Progenitor cell of endocrine pancreas (in vitro differentiated cells): ENCODE data around the gene SVIL. TPM values are rescaled to one million over a fixed set of nuclear protein-coding genes. Genes with fewer than 3 reads are reported as not detected.

Source experiments
- DNase-seq: peaks from one replicate; pipeline ENCODE4 v3.0.0; 2021; ENCODE audit warnings: low spot score; ENCODE audit not compliant: unreplicated experiment
- H3K27ac Mint-ChIP-seq: 2 replicates; pipeline ENCODE4 v1.8.0; 2021; ENCODE audit warnings: mild to moderate bottlenecking, moderate library complexity, mixed read lengths
- H3K27me3 Mint-ChIP-seq: 2 replicates; pipeline ENCODE4 v1.8.0; 2021; ENCODE audit warnings: mixed read lengths
- H3K36me3 Mint-ChIP-seq: 2 replicates; pipeline ENCODE4 v1.8.0; 2022; ENCODE audit warnings: mixed read lengths; ENCODE audit not compliant: insufficient read depth
- H3K4me1 Mint-ChIP-seq: 2 replicates; pipeline ENCODE4 v1.8.0; 2021; ENCODE audit warnings: low read depth, mixed read lengths
- H3K4me3 Mint-ChIP-seq: 2 replicates; pipeline ENCODE4 v1.8.0; 2021; ENCODE audit warnings: low read depth, mild to moderate bottlenecking, moderate library complexity, mixed read lengths
- H3K9me3 Mint-ChIP-seq: 2 replicates; pipeline ENCODE4 v1.8.0; 2021; ENCODE audit warnings: low read depth, mixed read lengths
- total RNA-seq: library from RNA; stranded (reverse); gene quantifications from 2 replicates; pipeline ENCODE4 v1.2.1, GENCODE V29; 2021
- TF ChIP-seq, protein P1 (sequence below): fragments of 200-600 bp; sonication (generic); IDR thresholded peaks from one replicate; pipeline ENCODE4 v1.5.0; 2021; ENCODE audit warnings: antibody characterized with exemption, mild to moderate bottlenecking; ENCODE audit not compliant: unreplicated experiment

The SVIL gene
- total RNA-seq, 1 donor from 2014 or later, result 88.2 TPM

DNA sequence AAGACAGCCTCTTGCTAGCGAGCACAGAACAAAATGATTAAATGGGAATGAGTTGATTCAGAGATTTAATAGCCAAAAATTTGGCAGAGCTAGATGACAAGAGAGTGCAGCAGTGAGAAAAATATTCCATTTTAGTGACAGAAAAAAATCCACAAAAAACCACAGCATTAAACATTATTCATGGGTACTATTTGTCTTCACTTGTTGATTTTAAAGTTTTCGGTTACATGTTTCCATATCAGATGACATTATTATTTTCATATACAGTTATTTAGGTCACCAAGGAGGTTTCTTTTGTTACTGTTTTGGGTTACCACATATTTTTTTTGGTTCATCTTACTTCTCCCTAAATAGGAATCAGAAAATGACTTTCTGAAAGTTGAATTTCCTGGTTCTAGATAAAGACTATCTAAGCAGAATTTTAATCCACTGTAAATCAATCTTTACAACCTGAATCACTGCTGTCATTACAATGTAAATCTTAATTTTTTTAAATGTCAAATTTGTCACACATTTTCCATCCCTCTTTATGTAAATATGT lies 87.9 kb downstream of the SVIL start:
- no peak overlapping the region for H3K27ac Mint-ChIP-seq
- peaks cover 2% of the 10 kb centered on the region for H3K4me1 Mint-ChIP-seq

DNA sequence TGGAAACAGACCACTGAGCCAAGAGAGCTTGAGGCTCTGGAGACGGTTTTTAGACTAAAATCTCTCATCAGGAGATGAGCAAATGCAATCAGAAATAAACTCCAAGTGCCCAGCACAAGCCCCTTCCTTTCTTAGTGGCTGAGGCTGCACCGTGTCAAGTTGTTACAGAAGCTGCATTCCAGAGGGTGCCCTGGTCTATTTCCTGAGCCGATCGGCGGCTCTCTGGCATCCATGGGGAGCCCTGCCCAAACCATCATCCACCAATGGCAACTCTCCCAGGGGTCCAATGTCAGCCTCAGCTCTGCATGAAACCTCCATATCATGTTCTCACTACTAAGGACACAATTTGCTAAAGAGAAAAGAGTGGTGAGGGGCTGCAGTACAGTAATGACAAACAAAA lies 89.6 kb downstream of the SVIL start:
- H3K27me3 Mint-ChIP-seq, result no peaks in the 10 kb centered on the region
- no peak for DNase-seq
- no peak overlapping the region for H3K27ac Mint-ChIP-seq
- no peaks in the 10 kb centered on the region for H3K9me3 Mint-ChIP-seq
- H3K36me3 Mint-ChIP-seq, result peaks cover 10% of the 10 kb centered on the region
- H3K4me1 Mint-ChIP-seq, result peaks cover 2% of the 10 kb centered on the region
- TF ChIP-seq, protein P1, sequence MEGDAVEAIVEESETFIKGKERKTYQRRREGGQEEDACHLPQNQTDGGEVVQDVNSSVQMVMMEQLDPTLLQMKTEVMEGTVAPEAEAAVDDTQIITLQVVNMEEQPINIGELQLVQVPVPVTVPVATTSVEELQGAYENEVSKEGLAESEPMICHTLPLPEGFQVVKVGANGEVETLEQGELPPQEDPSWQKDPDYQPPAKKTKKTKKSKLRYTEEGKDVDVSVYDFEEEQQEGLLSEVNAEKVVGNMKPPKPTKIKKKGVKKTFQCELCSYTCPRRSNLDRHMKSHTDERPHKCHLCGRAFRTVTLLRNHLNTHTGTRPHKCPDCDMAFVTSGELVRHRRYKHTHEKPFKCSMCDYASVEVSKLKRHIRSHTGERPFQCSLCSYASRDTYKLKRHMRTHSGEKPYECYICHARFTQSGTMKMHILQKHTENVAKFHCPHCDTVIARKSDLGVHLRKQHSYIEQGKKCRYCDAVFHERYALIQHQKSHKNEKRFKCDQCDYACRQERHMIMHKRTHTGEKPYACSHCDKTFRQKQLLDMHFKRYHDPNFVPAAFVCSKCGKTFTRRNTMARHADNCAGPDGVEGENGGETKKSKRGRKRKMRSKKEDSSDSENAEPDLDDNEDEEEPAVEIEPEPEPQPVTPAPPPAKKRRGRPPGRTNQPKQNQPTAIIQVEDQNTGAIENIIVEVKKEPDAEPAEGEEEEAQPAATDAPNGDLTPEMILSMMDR, result no peak
- no peak overlapping the region for H3K4me3 Mint-ChIP-seq

More for the DNA sequence above, 87.9 kb downstream of the SVIL start:
- H3K4me3 Mint-ChIP-seq, result no peak overlapping the region
- no peaks in the 10 kb centered on the region for H3K27me3 Mint-ChIP-seq
- DNase-seq, result no peak
- H3K9me3 Mint-ChIP-seq, result no peaks in the 10 kb centered on the region
- peaks cover 23% of the 10 kb centered on the region for H3K36me3 Mint-ChIP-seq
- TF ChIP-seq, protein P1, result no peak

DNA sequence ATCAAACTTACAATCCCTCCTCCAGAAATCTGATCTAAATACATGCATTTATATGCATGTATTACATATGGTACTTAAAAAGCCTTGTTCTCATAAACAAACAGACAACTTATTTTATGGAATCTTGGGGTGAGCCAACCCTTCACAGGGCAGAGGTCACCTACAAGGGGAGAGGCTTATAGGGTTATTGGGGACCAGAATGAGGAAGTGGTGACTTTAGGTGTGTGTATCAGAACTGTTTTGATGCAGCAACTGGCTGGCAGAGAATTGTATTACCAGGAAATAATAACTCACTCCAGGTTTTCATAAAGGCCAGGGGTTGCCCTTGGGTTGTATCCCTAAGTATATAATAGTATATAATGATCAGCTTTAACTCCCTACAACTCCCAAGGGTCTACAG lies 91.1 kb downstream of the SVIL start:
- TF ChIP-seq, protein P1, result no peak
- no peaks in the 10 kb centered on the region for H3K27me3 Mint-ChIP-seq
- H3K36me3 Mint-ChIP-seq, result peaks cover 13% of the 10 kb centered on the region
- H3K4me3 Mint-ChIP-seq, result no peak overlapping the region
- no peak overlapping the region for H3K27ac Mint-ChIP-seq
- peaks cover 4% of the 10 kb centered on the region for H3K4me1 Mint-ChIP-seq
- no peaks in the 10 kb centered on the region for H3K9me3 Mint-ChIP-seq
- no peak for DNase-seq

DNA sequence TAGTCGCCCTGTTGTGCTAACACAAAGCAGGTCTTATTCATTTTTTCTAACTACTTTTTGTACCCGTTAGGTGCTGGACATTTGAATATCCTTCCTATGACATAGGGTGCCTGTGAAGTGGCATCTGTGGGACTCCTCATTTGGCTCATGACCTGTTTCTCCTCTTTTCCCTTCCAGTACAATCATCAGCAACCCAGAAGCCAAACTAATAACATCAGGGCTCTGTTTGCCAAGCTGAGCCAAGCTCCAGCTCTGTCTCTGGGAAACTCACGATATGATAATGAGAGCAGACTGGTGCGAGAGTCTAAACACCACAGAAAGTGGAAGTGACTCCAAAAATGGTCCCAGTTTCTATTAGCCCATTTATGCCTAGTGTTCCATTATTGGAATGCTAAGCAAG lies 92.0 kb downstream of the SVIL start:
- Mint-ChIP-seq H3K36me3 (peaks cover 6% of the 10 kb centered on the region), H3K27me3 (no peaks in the 10 kb centered on the region), H3K4me3 (no peak overlapping the region), H3K27ac (no peak overlapping the region), H3K4me1 (peaks cover 4% of the 10 kb centered on the region), H3K9me3 (no peaks in the 10 kb centered on the region)
- no peak for DNase-seq
- TF ChIP-seq, protein P1, result no peak

DNA sequence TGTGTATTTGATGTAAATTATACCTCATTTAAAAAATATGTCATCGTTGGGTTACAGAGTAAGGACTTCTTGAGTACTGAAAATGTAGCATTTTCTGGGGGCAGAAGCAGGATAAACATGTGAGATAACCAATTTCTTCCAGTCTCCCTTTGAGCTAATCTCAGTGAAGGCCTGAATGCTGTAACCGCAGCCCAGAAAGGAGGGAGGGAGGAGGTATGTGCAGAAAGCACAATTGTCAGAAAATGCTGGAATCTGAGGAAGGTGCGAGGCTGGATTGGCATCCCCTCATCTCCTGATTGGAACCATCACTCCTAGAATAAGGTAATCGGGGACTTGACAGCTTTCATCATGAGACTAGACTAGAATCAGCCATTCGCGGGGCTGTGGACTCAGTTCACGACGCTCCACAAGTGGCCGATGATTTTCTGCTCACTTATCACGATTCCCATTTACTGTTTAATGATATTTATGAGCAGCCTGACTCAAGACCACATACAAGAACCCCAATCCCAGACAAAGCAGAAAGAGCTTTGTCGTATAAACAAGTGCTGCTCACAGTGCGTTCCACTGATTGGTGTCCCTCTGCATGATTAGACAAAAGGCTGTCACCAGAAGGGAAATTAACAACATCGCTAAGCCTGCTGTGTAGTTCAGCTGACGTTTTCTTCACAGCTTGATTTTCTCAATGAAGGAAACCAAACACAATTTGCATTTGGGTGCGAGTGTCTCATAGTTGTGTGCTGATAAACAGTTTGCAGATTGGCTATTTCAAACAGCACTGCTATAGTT lies 93.2 kb downstream of the SVIL start:
- Mint-ChIP-seq H3K27ac (no peak overlapping the region), H3K27me3 (no peaks in the 10 kb centered on the region), H3K9me3 (no peaks in the 10 kb centered on the region), H3K4me1 (peaks cover 5% of the 10 kb centered on the region), H3K36me3 (peaks cover 6% of the 10 kb centered on the region), H3K4me3 (no peak overlapping the region)
- no peak for DNase-seq
- TF ChIP-seq, protein P1, result no peak
